IMR-90 (cell line): ENCODE results near the gene NEGR1. TPM values are rescaled to one million over a fixed set of nuclear protein-coding genes. Genes with fewer than 3 reads are reported as not detected.

Source experiments
- ATAC-seq: fragments of 200-7000 bp; cut with Tn5 transposase; 2 replicates; pipeline ENCODE4 v1.9.1; 2020; ENCODE audit warnings: low read depth, mild to moderate bottlenecking, moderate library complexity
- BruUV-seq: library from RNA; stranded (reverse); fragments of 400-500 nt; replicated peaks from 2 replicates; lab custom pipeline; 2021; lab: Mats Ljungman, UMichigan
- CTCF ChIA-PET: fragments of 300-600 bp; formaldehyde crosslinking; extraction: SDS; loops from one replicate; lab custom pipeline; 2021; ENCODE audit warnings: antibody characterized with exemption; lab: Yijun Ruan, JAX
- POLR2A ChIA-PET: fragments of 300-600 bp; sonication (Branson Sonifier 250); formaldehyde crosslinking; loops from one replicate; lab custom pipeline; 2022; ENCODE audit warnings: antibody characterized with exemption; ENCODE audit not compliant: unreplicated experiment; lab: Charles Lee
- DNase-seq: peaks from one replicate; pipeline ENCODE4 v3.0.0; 2013
- H2AFZ ChIP-seq: replicated peaks from 2 replicates; pipeline ENCODE3; 2013; ENCODE audit warnings: low read length, mild to moderate bottlenecking; ENCODE audit not compliant: poor library complexity
- H2AK5ac ChIP-seq: 2 replicates; pipeline ENCODE4 v1.6.1; 2013; ENCODE audit warnings: low read depth, low read length, inconsistent platforms
- H2AK9ac ChIP-seq: replicated peaks from 2 replicates; pipeline ENCODE3; 2013; ENCODE audit warnings: mild to moderate bottlenecking, low read depth, low read length, moderate library complexity; ENCODE audit not compliant: poor library complexity
- H2BK120ac ChIP-seq: 2 replicates; pipeline ENCODE4 v1.6.1; 2013; ENCODE audit warnings: low read depth, low read length, inconsistent platforms
- H2BK15ac ChIP-seq: 3 replicates; pipeline ENCODE4 v1.6.1; 2013; ENCODE audit warnings: low read depth, low read length, inconsistent platforms
- H2BK20ac ChIP-seq: 2 replicates; pipeline ENCODE4 v1.6.1; 2013; ENCODE audit warnings: low read depth, mild to moderate bottlenecking, inconsistent platforms, low read length, moderate library complexity
- H2BK5ac ChIP-seq: 2 replicates; pipeline ENCODE4 v1.6.1; 2013; ENCODE audit warnings: mild to moderate bottlenecking, low read depth, low read length, inconsistent platforms; ENCODE audit not compliant: poor library complexity, severe bottlenecking
- H3K14ac ChIP-seq: replicated peaks from 2 replicates; pipeline ENCODE4 v1.6.1; 2013; ENCODE audit warnings: low read depth, low read length, inconsistent platforms
- H3K18ac ChIP-seq: 2 replicates; pipeline ENCODE4 v1.6.1; 2013; ENCODE audit warnings: low read depth, low read length, control low read depth
- H3K23ac ChIP-seq: 2 replicates; pipeline ENCODE4 v1.6.1; 2013; ENCODE audit warnings: low read depth, low read length, inconsistent platforms
- H3K27ac ChIP-seq: 2 replicates; pipeline ENCODE4 v1.5.1; 2013; ENCODE audit warnings: mild to moderate bottlenecking, control low read depth, low read length; ENCODE audit not compliant: insufficient read depth
- H3K27me3 ChIP-seq: 2 replicates; pipeline ENCODE4 v1.6.1; 2013; ENCODE audit warnings: low read length; ENCODE audit not compliant: control insufficient read depth, insufficient read depth
- H3K36me3 ChIP-seq: 2 replicates; pipeline ENCODE4 v1.6.1; 2013; ENCODE audit warnings: low read length, mixed read lengths; ENCODE audit not compliant: control insufficient read depth, insufficient read depth
- H3K4ac ChIP-seq: 2 replicates; pipeline ENCODE4 v1.6.1; 2013; ENCODE audit warnings: low read depth, low read length, inconsistent platforms
- H3K4me1 ChIP-seq: 2 replicates; pipeline ENCODE4 v1.6.1; 2013; ENCODE audit warnings: low read length, mixed read lengths; ENCODE audit not compliant: control insufficient read depth, insufficient read depth
- H3K4me2 ChIP-seq: 2 replicates; pipeline ENCODE4 v1.6.1; 2013; ENCODE audit warnings: low read depth, mild to moderate bottlenecking, control low read depth, low read length, moderate library complexity
- H3K4me3 ChIP-seq: 2 replicates; pipeline ENCODE4 v1.5.1; 2013; ENCODE audit warnings: low read depth, mild to moderate bottlenecking, control low read depth, low read length, moderate library complexity; ENCODE audit not compliant: insufficient read depth
- H3K56ac ChIP-seq: 2 replicates; pipeline ENCODE4 v1.6.1; 2013; ENCODE audit warnings: low read length, inconsistent platforms; ENCODE audit not compliant: insufficient read depth; ENCODE audit errors: extremely low read depth
- H3K79me1 ChIP-seq, 2 experiments: 2 replicates each; pipeline ENCODE4 v1.6.1; 2013; ENCODE audit warnings: low read length in 2 of 2, inconsistent platforms in 1 of 2, low read depth in 1 of 2
- H3K9ac ChIP-seq: 2 replicates; pipeline ENCODE4 v1.6.1; 2013; ENCODE audit warnings: low read depth, low read length, control low read depth
- H3K9me1 ChIP-seq: 2 replicates; pipeline ENCODE4 v1.6.1; 2013; ENCODE audit warnings: low read length, inconsistent platforms; ENCODE audit not compliant: insufficient read depth
- H3K9me3 ChIP-seq: 2 replicates; pipeline ENCODE4 v1.6.1; 2013; ENCODE audit warnings: low read length; ENCODE audit not compliant: control insufficient read depth, insufficient read depth
- H4K20me1 ChIP-seq: 2 replicates; pipeline ENCODE4 v1.6.1; 2013; ENCODE audit warnings: low read length, inconsistent platforms; ENCODE audit not compliant: insufficient read depth
- H4K5ac ChIP-seq: 2 replicates; pipeline ENCODE4 v1.6.1; 2013; ENCODE audit warnings: mild to moderate bottlenecking, low read depth, low read length, control low read depth
- H4K8ac ChIP-seq, 2 experiments: 2 replicates each; pipeline ENCODE4 v1.6.1; 2013; ENCODE audit warnings: low read depth in 2 of 2, low read length in 2 of 2, control low read depth in 1 of 2, inconsistent platforms in 1 of 2
- H4K91ac ChIP-seq: 2 replicates; pipeline ENCODE4 v1.6.1; 2013; ENCODE audit warnings: low read depth, low read length, inconsistent platforms; ENCODE audit not compliant: insufficient read depth
- BHLHE40 ChIP-seq: fragments of 150-350 bp; IDR thresholded peaks from 2 replicates; pipeline ENCODE4 v1.6.1; 2016; ENCODE audit warnings: mild to moderate bottlenecking, low read depth, low read length
- CEBPB ChIP-seq: IDR thresholded peaks from 2 replicates; pipeline ENCODE4 v1.6.1; 2012; ENCODE audit warnings: low read depth, low read length, improper control_type of control experiment
- CHD1 ChIP-seq: IDR thresholded peaks from 2 replicates; pipeline ENCODE4 v1.6.1; 2012; ENCODE audit warnings: low read depth, low read length, improper control_type of control experiment
- CTCF ChIP-seq: conservative IDR thresholded peaks from 2 replicates; pipeline ENCODE4 v1.5.1; 2012; ENCODE audit warnings: mild to moderate bottlenecking, low read depth, low read length, improper control_type of control experiment
- FOS ChIP-seq: fragments of 150-350 bp; IDR thresholded peaks from 2 replicates; pipeline ENCODE4 v1.6.1; 2016; ENCODE audit warnings: low read depth, low read length
- MAFK ChIP-seq: IDR thresholded peaks from 2 replicates; pipeline ENCODE4 v1.6.1; 2012; ENCODE audit warnings: low read depth, low read length, improper control_type of control experiment
- MAZ ChIP-seq: IDR thresholded peaks from 2 replicates; pipeline ENCODE4 v1.6.1; 2012; ENCODE audit warnings: low read depth, mild to moderate bottlenecking, low read length, improper control_type of control experiment, moderate library complexity, borderline replicate concordance
- MXI1 ChIP-seq: IDR thresholded peaks from 2 replicates; pipeline ENCODE4 v1.6.1; 2012; ENCODE audit warnings: low read depth, mild to moderate bottlenecking, low read length, moderate library complexity, borderline replicate concordance
- NFE2L2 ChIP-seq: fragments of 150-350 bp; IDR thresholded peaks from 2 replicates; pipeline ENCODE4 v1.6.1; 2016; ENCODE audit warnings: low read depth, mild to moderate bottlenecking, low read length
- POLR2A ChIP-seq: IDR thresholded peaks from 2 replicates; pipeline ENCODE4 v1.6.1; 2012; ENCODE audit warnings: mild to moderate bottlenecking, low read depth, low read length
- RAD21 ChIP-seq: IDR thresholded peaks from 2 replicates; pipeline ENCODE4 v1.6.1; 2012; ENCODE audit warnings: low read length, improper control_type of control experiment
- RCOR1 ChIP-seq: IDR thresholded peaks from 2 replicates; pipeline ENCODE4 v1.6.1; 2012; ENCODE audit warnings: mild to moderate bottlenecking, low read length, improper control_type of control experiment; ENCODE audit not compliant: insufficient replicate concordance
- RFX5 ChIP-seq: IDR thresholded peaks from 2 replicates; pipeline ENCODE4 v1.8.0; 2012; ENCODE audit warnings: low read depth, mild to moderate bottlenecking, low read length, moderate library complexity
- SMC3 ChIP-seq: fragments of 150-350 bp; IDR thresholded peaks from 2 replicates; pipeline ENCODE4 v1.6.1; 2016; ENCODE audit warnings: low read depth, mild to moderate bottlenecking, antibody characterized with exemption, low read length, moderate library complexity
- USF2 ChIP-seq: fragments of 150-350 bp; IDR thresholded peaks from 2 replicates; pipeline ENCODE4 v1.6.1; 2017; ENCODE audit warnings: mild to moderate bottlenecking, antibody characterized with exemption, low read length, low read depth
- WGBS, 2 experiments: methylation state at CpG; one replicate each; pipeline versions ENCODE4 v1.1.5 to v1.1.7; 2013; ENCODE audit warnings: missing lambda C conversion rate in 2 of 2; ENCODE audit not compliant: insufficient read length in 1 of 2; ENCODE audit errors: extremely low coverage in 2 of 2; 5-methylcytosine and 5-hydroxymethylcytosine counted together
- dilution Hi-C: fragments of 300-500 bp; cut with HindIII; formaldehyde crosslinking; loops from one replicate; pipeline ENCODE4 v1.14.3; 2018; ENCODE audit warnings: low sequenced_read_pairs; ENCODE audit not compliant: unreplicated experiment
- in situ Hi-C: fragments of 300-500 bp; cut with MboI; formaldehyde crosslinking; loops from 3 replicates; pipeline ENCODE4 v1.14.3; 2019; ENCODE audit warnings: low sequenced_read_pairs, inconsistent platforms, mixed read lengths
- intact Hi-C: fragments of 100-400 bp; cut with micrococcal nuclease; formaldehyde crosslinking; loops from 2 replicates; pipeline ENCODE4 v1.10.0; 2022
- polyA plus RNA-seq, 3 experiments: library from polyadenylated mRNA; depleted of rRNA; stranded (reverse); fragments of >200 nt; gene quantifications; 2 replicates each; pipeline ENCODE4 v1.2.3, GENCODE V29; 2012; ENCODE audit warnings: low replicate concordance in 1 of 3
- total RNA-seq: library from RNA; depleted of rRNA; stranded (reverse); fragments of >200 nt; gene quantifications from 2 replicates; pipeline ENCODE4 v1.2.3, GENCODE V29; 2012
- TF ChIP-seq, protein P1 (sequence below): fragments of 150-350 bp; IDR thresholded peaks from 2 replicates; pipeline ENCODE4 v1.6.1; 2016; ENCODE audit warnings: low read depth, mild to moderate bottlenecking, low read length, moderate library complexity, borderline replicate concordance

Gene NEGR1
- total and polyA plus RNA-seq, 2 of the 4 experiments (the other 2 are of a cell fraction): 5.1 to 9.1 TPM

- Histone ChIP-seq H4K5ac (no peak overlapping the region), H2BK20ac (no peak overlapping the region), H3K14ac (no peak overlapping the region), H4K20me1 (no peaks in the 10 kb centered on the region), H3K27ac (no peak overlapping the region), H4K8ac (no peak overlapping the region), H2BK15ac (no peak overlapping the region), H3K9me3 (no peaks in the 10 kb centered on the region), H3K27me3 (no peaks in the 10 kb centered on the region), H3K4me2 (no peak overlapping the region), H2AK9ac (no peak overlapping the region), H3K4me3 (no peak overlapping the region), H2AK5ac (no peak overlapping the region), H2BK120ac (no peak overlapping the region), H3K56ac (no peak overlapping the region), H2AFZ (no peak overlapping the region), H3K79me1 (no peaks in the 10 kb centered on the region), H2BK5ac (no peak overlapping the region), H3K23ac (no peak overlapping the region), H3K9me1 (no peaks in the 10 kb centered on the region), H3K4me1 (0 out of 2 replicates have a peak, but pooled peaks cover 1% of the 10 kb centered on the region), H4K91ac (no peak overlapping the region), H3K36me3 (no peaks in the 10 kb centered on the region), H3K18ac (no peak overlapping the region), H3K4ac (no peak overlapping the region), H3K9ac (no peak overlapping the region)
- no peak for DNase-seq
- ChIA-PET CTCF (no interaction called here), POLR2A (no interaction called here)
- in situ Hi-C loops (no loop called here), dilution Hi-C loops (no loop called here), intact Hi-C loops (no loop called here)
- BruUV-seq: no TSS peak
- TF ChIP-seq MAZ: no peak
- no peak for TF ChIP-seq CTCF
- no peak for TF ChIP-seq FOS
- no peak for TF ChIP-seq RFX5
- no peak for TF ChIP-seq NFE2L2
- TF ChIP-seq BHLHE40: no peak
- TF ChIP-seq POLR2A: no peak
- TF ChIP-seq CEBPB: no peak
- no peak for TF ChIP-seq SMC3
- no peak for TF ChIP-seq MXI1
- no peak for TF ChIP-seq RAD21
- TF ChIP-seq MAFK: no peak
- no peak for TF ChIP-seq USF2
- TF ChIP-seq, protein P1, sequence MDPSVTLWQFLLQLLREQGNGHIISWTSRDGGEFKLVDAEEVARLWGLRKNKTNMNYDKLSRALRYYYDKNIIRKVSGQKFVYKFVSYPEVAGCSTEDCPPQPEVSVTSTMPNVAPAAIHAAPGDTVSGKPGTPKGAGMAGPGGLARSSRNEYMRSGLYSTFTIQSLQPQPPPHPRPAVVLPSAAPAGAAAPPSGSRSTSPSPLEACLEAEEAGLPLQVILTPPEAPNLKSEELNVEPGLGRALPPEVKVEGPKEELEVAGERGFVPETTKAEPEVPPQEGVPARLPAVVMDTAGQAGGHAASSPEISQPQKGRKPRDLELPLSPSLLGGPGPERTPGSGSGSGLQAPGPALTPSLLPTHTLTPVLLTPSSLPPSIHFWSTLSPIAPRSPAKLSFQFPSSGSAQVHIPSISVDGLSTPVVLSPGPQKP: no peak
- no peak for TF ChIP-seq CHD1
- no peak for TF ChIP-seq RCOR1
- WGBS, 2 experiments: no CpG with 5 or more reads among the region's 1 CpG
- ATAC-seq: no peak
These were observed 498.1 kb downstream of the NEGR1 start for GRCh38 chr1:71784241-71784640.
